ENCODE data around the gene CCDC177.
"Not testable (repeated sequence)": the region's sequence is repeated elsewhere in the genome, so short reads cannot be mapped to it uniquely, and the experiment has no call there.

CCDC177 gene

GRCh38 chr14:69600304-69600891, 25.7 kb upstream of the CCDC177 start:
- DNase-seq (ENCODE audit: low read depth in 3 of 3): no peak

GRCh38 chr14:69599431-69599830, 24.8 kb upstream of the CCDC177 start:
- not testable (repeated sequence) for DNase-seq (ENCODE audit: low read depth in 3 of 3)

GRCh38 chr14:69595336-69595735, 20.7 kb upstream of the CCDC177 start:
- DNase-seq (ENCODE audit: low read depth in 3 of 3): no peak

- no peak for DNase-seq (ENCODE audit: low read depth in 3 of 3)
These were observed 20.2 kb upstream of the CCDC177 start for GRCh38 chr14:69594846-69595245.

- DNase-seq (ENCODE audit: low read depth in 3 of 3): no peak
These were observed 18.5 kb upstream of the CCDC177 start for GRCh38 chr14:69593018-69593677.

- no peak for DNase-seq (ENCODE audit: low read depth in 3 of 3)
These were observed 16.6 kb upstream of the CCDC177 start for GRCh38 chr14:69591317-69591716.

GRCh38 chr14:69587389-69587788, 12.7 kb upstream of the CCDC177 start:
- DNase-seq (ENCODE audit: low read depth in 3 of 3): no peak

GRCh38 chr14:69586404-69586803, 11.7 kb upstream of the CCDC177 start:
- no peak for DNase-seq (ENCODE audit: low read depth in 3 of 3)

- no peak for DNase-seq (ENCODE audit: low read depth in 3 of 3)
These were observed 9.7 kb upstream of the CCDC177 start for GRCh38 chr14:69584389-69584788.

- DNase-seq (ENCODE audit: low read depth in 3 of 3): no peak
These were observed 8.2 kb upstream of the CCDC177 start for GRCh38 chr14:69582829-69583228.

- no peak for DNase-seq (ENCODE audit: low read depth in 3 of 3)
These were observed 7.5 kb upstream of the CCDC177 start for GRCh38 chr14:69582212-69582611.

- no peak for DNase-seq (ENCODE audit: low read depth in 3 of 3)
These were observed 6.8 kb upstream of the CCDC177 start for GRCh38 chr14:69581316-69581935.

GRCh38 chr14:69580009-69580577, 5.4 kb upstream of the CCDC177 start:
- DNase-seq (ENCODE audit: low read depth in 3 of 3): no peak

- no peak for DNase-seq (ENCODE audit: low read depth in 3 of 3)
These were observed 4.8 kb upstream of the CCDC177 start for GRCh38 chr14:69579476-69579875.

- no peak for DNase-seq (ENCODE audit: low read depth in 3 of 3)
These were observed 254 bp upstream of the CCDC177 start for GRCh38 chr14:69574954-69575295.

- no peak for DNase-seq (ENCODE audit: low read depth in 3 of 3)
These were observed 824 bp downstream of the CCDC177 start for GRCh38 chr14:69573831-69574262.

- DNase-seq (ENCODE audit: low read depth in 3 of 3): no peak
These were observed 1.4 kb downstream of the CCDC177 start for GRCh38 chr14:69573205-69573830.

GRCh38 chr14:69572841-69573135, 1.9 kb downstream of the CCDC177 start:
- DNase-seq (ENCODE audit: low read depth in 3 of 3): no peak

- no peak for DNase-seq (ENCODE audit: low read depth in 3 of 3)
These were observed 2.4 kb downstream of the CCDC177 start for GRCh38 chr14:69572030-69572840.

- no peak for DNase-seq (ENCODE audit: low read depth in 3 of 3)
These were observed 3.1 kb downstream of the CCDC177 start for GRCh38 chr14:69571449-69572029.

- DNase-seq (ENCODE audit: low read depth in 3 of 3): no peak
These were observed 3.8 kb downstream of the CCDC177 start for GRCh38 chr14:69570836-69571330.
